OCI-LY1 (cell line): Measurements from ENCODE around the gene COL21A1.

ENCODE experiments used
- H2AFZ ChIP-seq: fragments of 200-600 bp; sonication (generic), shearing (Covaris generic); 2 replicates; pipeline ENCODE4 v1.6.0; 2014; ENCODE audit warnings: antibody characterized with exemption, mild to moderate bottlenecking, low read length
- H3F3A ChIP-seq: fragments of 200-600 bp; sonication (generic), shearing (Covaris generic); 2 replicates; pipeline ENCODE4 v1.6.0; 2014; ENCODE audit warnings: mild to moderate bottlenecking, antibody characterized with exemption, low read length, moderate library complexity; ENCODE audit not compliant: insufficient read depth
- H3K27ac ChIP-seq: fragments of 200-600 bp; sonication (generic); 2 replicates; pipeline ENCODE4 v1.5.1; 2014; ENCODE audit warnings: low read length, mixed run types, mild to moderate bottlenecking, low read depth; ENCODE audit not compliant: poor library complexity, severe bottlenecking
- H3K27me3 ChIP-seq: fragments of 200-600 bp; sonication (generic); 2 replicates; pipeline ENCODE4 v1.6.0; 2014; ENCODE audit warnings: antibody characterized with exemption, mild to moderate bottlenecking, low read length, moderate library complexity; ENCODE audit not compliant: insufficient read depth
- H3K36me3 ChIP-seq: fragments of 200-600 bp; sonication (generic); 2 replicates; pipeline ENCODE4 v1.6.1; 2014; ENCODE audit warnings: mild to moderate bottlenecking, antibody characterized with exemption, low read length, moderate library complexity, mixed read lengths; ENCODE audit not compliant: insufficient read depth
- H3K4me1 ChIP-seq: fragments of 200-600 bp; sonication (generic); 2 replicates; pipeline ENCODE4 v1.5.1; 2014; ENCODE audit warnings: mild to moderate bottlenecking, low read length, moderate library complexity; ENCODE audit not compliant: insufficient read depth, severe bottlenecking
- H3K4me2 ChIP-seq: fragments of 200-600 bp; sonication (generic), shearing (Covaris generic); 2 replicates; pipeline ENCODE4 v1.6.1; 2014; ENCODE audit warnings: low read length
- H3K4me3 ChIP-seq: fragments of 200-600 bp; sonication (generic); 2 replicates; pipeline ENCODE4 v1.5.1; 2014; ENCODE audit warnings: low read length, low read depth, mild to moderate bottlenecking, mixed read lengths; ENCODE audit not compliant: poor library complexity, severe bottlenecking
- H3K79me2 ChIP-seq: fragments of 200-600 bp; shearing (Covaris generic); 2 replicates; pipeline ENCODE4 v1.6.1; 2016; ENCODE audit warnings: mixed run types, low read length, mixed read lengths; ENCODE audit not compliant: insufficient read depth
- H3K9ac ChIP-seq: fragments of 200-600 bp; sonication (generic), shearing (Covaris generic); 2 replicates; pipeline ENCODE4 v1.6.1; 2014; ENCODE audit warnings: mild to moderate bottlenecking, low read length, mixed read lengths
- H3K9me2 ChIP-seq: fragments of 200-600 bp; sonication (generic), shearing (Covaris generic); 2 replicates; pipeline ENCODE4 v1.6.1; 2014; ENCODE audit warnings: low read depth, mild to moderate bottlenecking, low read length, mixed read lengths
- H3K9me3 ChIP-seq: fragments of 200-600 bp; shearing (Covaris generic); 2 replicates; pipeline ENCODE4 v1.6.1; 2014; ENCODE audit warnings: low read length, mixed read lengths
- H4K20me1 ChIP-seq: fragments of 200-600 bp; sonication (generic), shearing (Covaris generic); 2 replicates; pipeline ENCODE4 v1.6.0; 2016; ENCODE audit warnings: mild to moderate bottlenecking, low read length; ENCODE audit not compliant: insufficient read depth
- EZH2 ChIP-seq: fragments of 200-600 bp; sonication (generic), shearing (Covaris generic); IDR thresholded peaks from 2 replicates; pipeline ENCODE4 v1.8.0; 2017; ENCODE audit warnings: borderline replicate concordance, mixed run types, mild to moderate bottlenecking, antibody characterized with exemption, low read length, moderate library complexity, mixed read lengths
- TF ChIP-seq, protein P1 (sequence below): fragments of 200-600 bp; sonication (generic), shearing (Covaris generic); IDR thresholded peaks from 2 replicates; pipeline ENCODE4 v1.5.1; 2017; ENCODE audit warnings: mild to moderate bottlenecking, antibody characterized with exemption, low read length, moderate library complexity, mixed read lengths

The COL21A1 gene

DNA sequence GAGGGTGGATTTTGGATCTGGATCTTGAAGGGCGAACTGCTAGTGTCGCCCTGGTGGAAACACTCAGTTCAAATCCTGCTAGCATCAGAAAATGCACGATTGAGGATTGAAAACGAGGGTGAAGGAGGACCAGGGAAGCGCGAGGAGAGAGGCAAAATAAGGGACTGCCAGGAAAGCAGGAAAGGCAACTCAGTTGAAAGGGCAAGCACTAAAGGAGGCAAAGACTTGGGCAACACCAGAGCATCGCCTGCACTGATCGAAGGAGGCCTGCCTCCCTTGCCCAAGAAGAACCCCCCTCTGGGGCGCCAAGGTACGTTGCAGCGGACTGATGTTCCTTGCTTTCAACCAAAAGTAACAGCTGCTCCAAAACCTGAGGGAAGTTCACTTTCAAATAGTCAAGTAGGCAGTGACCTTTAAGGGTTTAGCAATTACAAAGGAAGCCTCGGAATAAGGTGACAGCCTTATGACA, 308 bp upstream of the COL21A1 start:
- TF ChIP-seq, protein P1, sequence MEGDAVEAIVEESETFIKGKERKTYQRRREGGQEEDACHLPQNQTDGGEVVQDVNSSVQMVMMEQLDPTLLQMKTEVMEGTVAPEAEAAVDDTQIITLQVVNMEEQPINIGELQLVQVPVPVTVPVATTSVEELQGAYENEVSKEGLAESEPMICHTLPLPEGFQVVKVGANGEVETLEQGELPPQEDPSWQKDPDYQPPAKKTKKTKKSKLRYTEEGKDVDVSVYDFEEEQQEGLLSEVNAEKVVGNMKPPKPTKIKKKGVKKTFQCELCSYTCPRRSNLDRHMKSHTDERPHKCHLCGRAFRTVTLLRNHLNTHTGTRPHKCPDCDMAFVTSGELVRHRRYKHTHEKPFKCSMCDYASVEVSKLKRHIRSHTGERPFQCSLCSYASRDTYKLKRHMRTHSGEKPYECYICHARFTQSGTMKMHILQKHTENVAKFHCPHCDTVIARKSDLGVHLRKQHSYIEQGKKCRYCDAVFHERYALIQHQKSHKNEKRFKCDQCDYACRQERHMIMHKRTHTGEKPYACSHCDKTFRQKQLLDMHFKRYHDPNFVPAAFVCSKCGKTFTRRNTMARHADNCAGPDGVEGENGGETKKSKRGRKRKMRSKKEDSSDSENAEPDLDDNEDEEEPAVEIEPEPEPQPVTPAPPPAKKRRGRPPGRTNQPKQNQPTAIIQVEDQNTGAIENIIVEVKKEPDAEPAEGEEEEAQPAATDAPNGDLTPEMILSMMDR: no peak
- Histone ChIP-seq H3K9ac (no peak overlapping the region), H3K4me1 (no peaks in the 10 kb centered on the region), H3K79me2 (no peaks in the 10 kb centered on the region), H3K27ac (no peak overlapping the region), H4K20me1 (no peaks in the 10 kb centered on the region), H3F3A (no peaks in the 10 kb centered on the region), H3K4me3 (no peak overlapping the region), H3K27me3 (no peaks in the 10 kb centered on the region), H3K36me3 (no peaks in the 10 kb centered on the region), H3K9me3 (no peaks in the 10 kb centered on the region), H3K9me2 (no peaks in the 10 kb centered on the region), H3K4me2 (no peak overlapping the region), H2AFZ (no peak overlapping the region)

DNA sequence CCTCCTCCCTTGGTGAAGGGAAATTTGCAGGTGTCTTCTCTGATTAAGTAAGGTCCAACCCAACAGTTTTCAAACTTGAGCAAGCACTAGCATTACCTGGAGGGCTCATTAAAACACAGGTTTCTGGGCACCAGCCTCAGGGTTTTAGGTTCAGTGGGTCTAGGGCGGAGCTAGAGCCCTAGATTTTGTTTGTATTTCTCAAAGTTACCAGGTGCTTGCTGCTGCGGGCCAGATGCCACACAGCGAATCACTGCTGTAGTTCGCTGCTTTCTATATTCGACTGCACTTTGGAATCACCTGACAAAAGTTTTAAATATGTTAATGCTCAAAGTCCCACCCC, 869 bp downstream of the COL21A1 start:
- no peaks in the 10 kb centered on the region for H3K4me1 ChIP-seq
- no peak for TF ChIP-seq EZH2
- TF ChIP-seq, protein P1: no peak
- no peaks in the 10 kb centered on the region for H3K9me2 ChIP-seq
- H4K20me1 ChIP-seq: no peaks in the 10 kb centered on the region
- H3K9me3 ChIP-seq: no peaks in the 10 kb centered on the region
- H3K36me3 ChIP-seq: no peaks in the 10 kb centered on the region
- no peaks in the 10 kb centered on the region for H3K27me3 ChIP-seq
- H3K79me2 ChIP-seq: no peaks in the 10 kb centered on the region
- no peak overlapping the region for H3K27ac ChIP-seq
- no peaks in the 10 kb centered on the region for H3F3A ChIP-seq
- H3K4me2 ChIP-seq: no peak overlapping the region
- H2AFZ ChIP-seq: no peak overlapping the region
- no peak overlapping the region for H3K9ac ChIP-seq
- no peak overlapping the region for H3K4me3 ChIP-seq

DNA sequence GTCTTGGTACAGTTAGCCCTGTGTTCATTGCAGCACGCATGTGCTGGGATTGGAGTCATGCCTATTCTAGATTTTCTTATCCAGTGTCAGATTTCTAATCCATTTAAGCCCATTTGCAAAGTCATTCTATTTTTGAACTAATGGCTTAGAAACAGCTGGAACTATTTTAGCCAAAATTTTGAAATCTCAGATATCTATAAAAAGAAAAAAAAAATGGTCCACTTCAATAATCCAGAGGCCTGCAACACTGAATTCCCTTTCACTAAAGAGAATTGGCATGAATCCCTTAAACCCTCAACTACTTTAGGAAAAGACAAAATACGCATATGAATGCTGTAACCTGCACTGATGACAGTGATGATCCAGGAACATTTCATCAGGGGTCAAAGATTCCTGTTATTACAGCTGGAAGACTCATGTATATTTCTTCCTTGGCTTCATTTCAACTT, 1.5 kb downstream of the COL21A1 start:
- no peaks in the 10 kb centered on the region for H3K9me3 ChIP-seq
- H2AFZ ChIP-seq: no peak overlapping the region
- no peaks in the 10 kb centered on the region for H3K4me1 ChIP-seq
- no peaks in the 10 kb centered on the region for H3K79me2 ChIP-seq
- H3K4me2 ChIP-seq: no peak overlapping the region
- H3K27me3 ChIP-seq: no peaks in the 10 kb centered on the region
- no peaks in the 10 kb centered on the region for H3F3A ChIP-seq
- no peak overlapping the region for H3K4me3 ChIP-seq
- no peaks in the 10 kb centered on the region for H3K36me3 ChIP-seq
- H4K20me1 ChIP-seq: no peaks in the 10 kb centered on the region
- no peaks in the 10 kb centered on the region for H3K9me2 ChIP-seq
- H3K27ac ChIP-seq: no peak overlapping the region
- no peak overlapping the region for H3K9ac ChIP-seq
- TF ChIP-seq, protein P1: no peak
- TF ChIP-seq EZH2: no peak
